Measurements from ENCODE around the gene RGS6. TPM values are rescaled to one million over a fixed set of nuclear protein-coding genes. Genes with fewer than 3 reads are reported as not detected.

The RGS6 gene
- total and polyA plus RNA-seq, 2 experiments from 2014 or later: not detected

DNA sequence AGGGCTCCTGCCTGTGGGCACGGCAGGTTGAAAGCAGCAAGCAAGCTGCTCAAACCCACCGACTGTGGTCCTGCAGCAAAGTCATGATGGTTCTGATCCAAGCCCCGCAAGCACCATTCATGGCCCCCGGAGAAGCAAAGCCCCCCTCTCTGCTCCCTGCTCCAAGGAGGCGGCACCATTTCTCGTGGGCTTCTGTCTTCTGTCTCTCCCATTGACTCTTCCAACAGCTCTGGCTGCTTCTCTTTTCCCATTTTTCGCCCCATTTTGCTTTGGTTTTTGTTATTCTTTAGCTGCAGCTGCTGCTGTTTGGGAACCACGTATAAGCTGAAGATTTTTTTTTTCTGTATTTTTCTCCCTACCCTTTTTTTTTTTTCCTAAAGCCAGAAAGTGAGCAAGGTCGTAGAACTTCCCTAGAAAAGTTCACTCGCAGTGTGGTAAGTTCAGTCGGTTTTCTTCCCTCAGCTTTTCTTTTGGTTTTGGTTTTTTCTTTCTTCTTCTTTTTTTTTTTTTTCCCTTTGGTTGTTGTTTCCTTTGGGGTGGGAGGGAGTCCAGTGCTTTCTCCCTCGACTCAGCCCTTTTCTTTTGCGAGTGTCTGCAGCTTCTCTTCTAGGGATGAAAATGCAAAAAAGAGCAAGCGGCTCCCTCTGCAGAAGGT, 607.6 kb downstream of the RGS6 start:
- Histone ChIP-seq H2AFZ (no peak overlapping the region), H4K20me1 (ENCODE audit: insufficient read depth) (no peaks in the 10 kb centered on the region), H3K9ac (no peak overlapping the region), H3K9me3 (ENCODE audit: low read depth) (no peaks in the 10 kb centered on the region), H3F3A (ENCODE audit: insufficient read depth) (no peaks in the 10 kb centered on the region), H3K36me3 (ENCODE audit: low read depth) (no peaks in the 10 kb centered on the region), H3K79me2 (ENCODE audit: insufficient read depth) (no peaks in the 10 kb centered on the region), H3K4me3 (no peak overlapping the region), H3K27ac (no peak overlapping the region), H3K9me2 (ENCODE audit: insufficient read depth) (no peaks in the 10 kb centered on the region), H3K4me1 (ENCODE audit: insufficient read depth) (no peaks in the 10 kb centered on the region), H3K27me3 (replicated peaks; ENCODE audit: insufficient read depth) (no peaks in the 10 kb centered on the region), H3K4me2 (ENCODE audit: unreplicated experiment) (no peak overlapping the region)
- WGBS, 2 experiments (ENCODE audit: low coverage in 1 of 2, low lambda C conversion rate in 2 of 2, missing lambda C conversion rate in 2 of 2): 79 to 82% methylated on average over 14 of the region's 14 CpGs
- no peak for DNase-seq
- in situ Hi-C loops (cut with MboI): no loop called here
- TF ChIP-seq EZH2phosphoT487 (IDR thresholded peaks at IDR 0.05; ENCODE audit: insufficient read depth, low read depth) (no peak), EZH2 (IDR thresholded peaks at IDR 0.05; ENCODE audit: insufficient read depth, poor library complexity, severe bottlenecking) (no peak)

DNA sequence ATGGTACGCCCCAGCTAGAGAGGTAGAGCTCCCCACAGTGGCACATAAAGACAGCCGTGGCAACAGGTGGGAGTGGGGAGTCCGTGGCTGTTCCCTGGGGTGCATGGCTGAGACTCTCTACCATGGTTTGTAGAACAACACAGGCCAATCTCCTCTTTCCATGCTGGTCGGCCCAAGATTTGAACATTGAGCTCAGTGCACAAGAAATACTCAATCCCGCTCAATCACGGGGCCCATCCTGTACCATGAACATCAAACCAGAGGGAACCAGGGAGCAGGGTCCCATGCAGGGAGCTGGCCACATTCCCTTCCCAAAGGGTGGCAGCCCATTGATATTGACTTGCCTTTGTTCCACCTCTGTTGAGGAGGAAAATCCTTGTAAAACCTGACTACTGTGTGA, 608.6 kb downstream of the RGS6 start:
- no peak overlapping the region for H3K4me3 ChIP-seq
- H3F3A ChIP-seq (ENCODE audit: insufficient read depth): no peaks in the 10 kb centered on the region
- no peaks in the 10 kb centered on the region for H4K20me1 ChIP-seq (ENCODE audit: insufficient read depth)
- H3K4me2 ChIP-seq (ENCODE audit: unreplicated experiment): no peak overlapping the region
- no peaks in the 10 kb centered on the region for H3K79me2 ChIP-seq (ENCODE audit: insufficient read depth)
- no peak overlapping the region for H3K27ac ChIP-seq
- no peaks in the 10 kb centered on the region for H3K27me3 ChIP-seq (replicated peaks; ENCODE audit: insufficient read depth)
- in situ Hi-C loops (cut with MboI): no loop called here
- H2AFZ ChIP-seq: no peak overlapping the region
- H3K36me3 ChIP-seq (ENCODE audit: low read depth): no peaks in the 10 kb centered on the region
- TF ChIP-seq EZH2phosphoT487 (IDR thresholded peaks at IDR 0.05; ENCODE audit: insufficient read depth, low read depth): no peak
- H3K4me1 ChIP-seq (ENCODE audit: insufficient read depth): no peaks in the 10 kb centered on the region
- DNase-seq: no peak
- H3K9me3 ChIP-seq (ENCODE audit: low read depth): no peaks in the 10 kb centered on the region
- H3K9ac ChIP-seq: no peak overlapping the region
- 78 to 83% methylated on average over 6 of the region's 6 CpGs for WGBS, 2 experiments (ENCODE audit: low coverage in 1 of 2, low lambda C conversion rate in 2 of 2, missing lambda C conversion rate in 2 of 2)
- no peaks in the 10 kb centered on the region for H3K9me2 ChIP-seq (ENCODE audit: insufficient read depth)

DNA sequence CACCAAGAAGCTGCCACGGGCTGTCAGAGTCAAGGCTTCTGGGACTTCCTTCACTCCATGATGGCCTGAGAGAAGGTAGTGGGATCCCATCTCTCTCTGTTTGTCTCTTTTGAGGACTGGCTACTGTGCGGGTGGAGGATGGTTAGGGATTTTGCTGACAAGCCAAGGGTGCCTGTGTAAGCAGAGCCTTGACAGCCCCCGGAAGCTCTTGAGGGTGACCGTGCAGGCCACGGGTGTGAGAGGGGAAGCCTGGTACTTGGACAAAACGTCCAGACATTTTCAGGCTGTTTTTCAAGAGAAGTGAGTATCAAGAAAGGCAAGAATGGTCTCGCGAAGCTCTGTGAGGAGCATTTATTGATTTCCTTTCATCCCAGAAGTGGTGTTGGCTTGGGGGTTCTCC, 609.3 kb downstream of the RGS6 start:
- Histone ChIP-seq H3K4me2 (ENCODE audit: unreplicated experiment) (no peak overlapping the region), H4K20me1 (ENCODE audit: insufficient read depth) (no peaks in the 10 kb centered on the region), H3K36me3 (ENCODE audit: low read depth) (no peaks in the 10 kb centered on the region), H3K27ac (no peak overlapping the region), H2AFZ (no peak overlapping the region), H3K9me3 (ENCODE audit: low read depth) (no peaks in the 10 kb centered on the region), H3K9ac (no peak overlapping the region), H3K4me1 (ENCODE audit: insufficient read depth) (no peaks in the 10 kb centered on the region), H3K79me2 (ENCODE audit: insufficient read depth) (no peaks in the 10 kb centered on the region), H3K4me3 (no peak overlapping the region), H3K27me3 (replicated peaks; ENCODE audit: insufficient read depth) (no peaks in the 10 kb centered on the region), H3K9me2 (ENCODE audit: insufficient read depth) (no peaks in the 10 kb centered on the region), H3F3A (ENCODE audit: insufficient read depth) (no peaks in the 10 kb centered on the region)
- no peak for DNase-seq
- 64 to 68% methylated on average over 8 of the region's 8 CpGs for WGBS, 2 experiments (ENCODE audit: low coverage in 1 of 2, low lambda C conversion rate in 2 of 2, missing lambda C conversion rate in 2 of 2)
- TF ChIP-seq EZH2 (IDR thresholded peaks at IDR 0.05; ENCODE audit: insufficient read depth, poor library complexity, severe bottlenecking) (no peak), EZH2phosphoT487 (IDR thresholded peaks at IDR 0.05; ENCODE audit: insufficient read depth, low read depth) (no peak)
- in situ Hi-C loops (cut with MboI): no loop called here

DNA sequence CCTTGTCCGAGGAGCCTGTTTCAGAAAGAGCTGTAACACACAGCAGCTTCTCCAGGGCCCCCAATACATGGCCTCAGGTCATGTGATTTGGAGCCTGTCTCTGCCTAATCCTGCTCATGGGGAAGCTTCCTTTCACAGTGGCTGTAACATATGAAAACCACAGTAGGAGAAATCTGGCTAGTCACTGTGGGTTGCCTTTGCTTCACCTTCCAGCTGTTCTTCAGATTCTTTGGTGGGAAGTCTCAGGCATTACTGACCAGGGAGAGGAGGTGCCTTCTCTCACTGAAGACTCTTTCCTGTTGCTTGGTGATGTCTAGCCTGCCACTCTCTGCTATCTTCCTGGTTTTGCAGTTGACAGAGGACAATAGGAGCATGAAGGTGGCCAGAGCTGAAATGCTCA, 611.1 kb downstream of the RGS6 start:
- Histone ChIP-seq H3K9me2 (ENCODE audit: insufficient read depth) (no peaks in the 10 kb centered on the region), H3K4me3 (no peak overlapping the region), H4K20me1 (ENCODE audit: insufficient read depth) (no peaks in the 10 kb centered on the region), H3K9me3 (ENCODE audit: low read depth) (no peaks in the 10 kb centered on the region), H3K4me2 (ENCODE audit: unreplicated experiment) (no peak overlapping the region), H3K79me2 (ENCODE audit: insufficient read depth) (no peaks in the 10 kb centered on the region), H3K36me3 (ENCODE audit: low read depth) (no peaks in the 10 kb centered on the region), H3F3A (ENCODE audit: insufficient read depth) (no peaks in the 10 kb centered on the region), H2AFZ (no peak overlapping the region), H3K9ac (no peak overlapping the region), H3K4me1 (ENCODE audit: insufficient read depth) (no peaks in the 10 kb centered on the region), H3K27me3 (replicated peaks; ENCODE audit: insufficient read depth) (no peaks in the 10 kb centered on the region), H3K27ac (no peak overlapping the region)
- no peak for DNase-seq
- TF ChIP-seq EZH2 (IDR thresholded peaks at IDR 0.05; ENCODE audit: insufficient read depth, poor library complexity, severe bottlenecking): no peak
- TF ChIP-seq EZH2phosphoT487 (IDR thresholded peaks at IDR 0.05; ENCODE audit: insufficient read depth, low read depth): no peak
- WGBS, 2 experiments (ENCODE audit: low coverage in 1 of 2, low lambda C conversion rate in 2 of 2, missing lambda C conversion rate in 2 of 2): 58 to 86% methylated on average over 1 of the region's 1 CpG
- in situ Hi-C loops (cut with MboI): no loop called here
